HG03354 (cell line): Measurements from ENCODE around the gene RTKN2.

Experiments
- ATAC-seq: cut with Tn5 transposase; IDR thresholded peaks from one replicate; pipeline ENCODE4 v1.9.1; 2021; ENCODE audit warnings: mild to moderate bottlenecking; ENCODE audit not compliant: unreplicated experiment, poor library complexity, severe bottlenecking

Gene RTKN2

DNA sequence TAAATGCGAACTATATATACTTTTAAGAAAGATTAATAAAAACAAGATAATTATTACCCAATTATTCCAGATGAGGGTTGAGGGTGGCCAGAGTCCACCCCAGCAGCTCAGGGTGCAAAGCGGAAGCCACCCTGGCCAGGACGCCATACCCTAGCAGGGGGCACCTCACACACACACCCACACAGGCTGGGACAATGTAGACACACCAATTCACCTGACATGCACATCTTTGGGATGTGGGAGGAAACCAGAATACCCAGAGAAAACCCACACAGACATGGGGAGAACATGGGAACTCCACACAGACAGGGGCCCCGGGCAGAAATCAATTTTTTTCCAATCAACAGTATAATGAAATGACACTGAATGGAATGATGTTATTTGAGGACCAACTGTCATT lies 86.0 kb downstream of the RTKN2 start:
- ATAC-seq: no peak

GRCh38 chr10:62182171-62182570 lies 86.5 kb downstream of the RTKN2 start:
- no peak for ATAC-seq

- ATAC-seq: no peak
Measured at GRCh38 chr10:62180677-62181076, 88.0 kb downstream of the RTKN2 start.

DNA sequence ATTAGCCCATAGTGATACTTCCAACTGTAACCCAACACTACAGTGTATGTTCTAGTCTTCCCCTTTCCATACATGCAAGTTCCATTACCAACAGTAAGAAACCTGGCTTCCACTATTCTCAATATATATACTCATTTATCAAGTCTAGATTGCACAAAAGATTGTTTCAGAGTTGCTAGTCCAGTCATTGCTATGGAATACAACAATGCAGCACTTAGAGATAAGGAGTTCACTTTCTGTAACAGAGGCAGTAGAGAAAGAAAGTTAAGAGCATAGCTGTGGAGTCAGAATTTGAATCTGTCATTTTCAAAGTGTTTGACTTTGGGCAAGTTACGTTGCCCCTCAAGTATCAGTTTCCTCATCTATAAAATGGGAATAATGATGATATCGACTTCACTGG lies 90.1 kb downstream of the RTKN2 start:
- no peak for ATAC-seq

- ATAC-seq: no peak
Measured at GRCh38 chr10:62177111-62177510, 91.5 kb downstream of the RTKN2 start.

GRCh38 chr10:62175251-62175650 lies 93.4 kb downstream of the RTKN2 start:
- ATAC-seq: no peak

DNA sequence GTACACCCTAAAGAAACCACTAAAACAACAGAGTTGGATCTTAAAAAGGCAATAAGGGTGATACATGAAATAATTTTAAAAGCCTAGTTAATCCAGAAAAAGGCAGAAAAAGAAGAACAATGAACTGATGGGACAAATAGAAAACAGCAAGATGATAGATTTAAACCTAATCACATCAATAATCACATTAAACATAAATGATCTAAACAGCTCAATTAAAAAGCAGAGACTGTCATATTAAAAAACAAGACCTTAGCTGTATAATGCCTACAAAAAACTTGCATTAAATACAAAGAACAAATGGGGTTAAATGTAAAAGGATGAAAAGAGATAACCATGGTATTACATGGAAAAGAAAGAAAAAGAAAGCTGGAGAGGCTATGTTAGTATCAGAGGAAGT lies 96.2 kb downstream of the RTKN2 start:
- ATAC-seq: no peak

DNA sequence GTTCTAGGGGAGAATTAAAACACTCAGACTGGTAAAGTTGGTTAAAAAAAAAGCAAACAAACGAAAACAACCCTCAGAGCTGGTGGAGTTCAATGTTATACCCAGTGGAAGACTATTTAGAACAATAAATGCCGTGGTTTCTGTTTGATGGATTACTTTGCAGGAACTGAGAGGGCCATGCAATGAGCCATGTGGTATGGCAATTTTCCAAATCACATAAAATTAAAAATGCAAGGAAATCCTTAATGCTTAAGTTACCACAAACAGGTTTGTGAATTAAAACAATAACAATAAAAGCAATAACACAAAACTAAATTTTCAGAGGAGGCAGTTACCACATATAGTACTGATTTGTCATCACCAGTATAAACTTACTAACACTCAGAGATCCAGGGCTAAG lies 96.9 kb downstream of the RTKN2 start:
- no peak for ATAC-seq

DNA sequence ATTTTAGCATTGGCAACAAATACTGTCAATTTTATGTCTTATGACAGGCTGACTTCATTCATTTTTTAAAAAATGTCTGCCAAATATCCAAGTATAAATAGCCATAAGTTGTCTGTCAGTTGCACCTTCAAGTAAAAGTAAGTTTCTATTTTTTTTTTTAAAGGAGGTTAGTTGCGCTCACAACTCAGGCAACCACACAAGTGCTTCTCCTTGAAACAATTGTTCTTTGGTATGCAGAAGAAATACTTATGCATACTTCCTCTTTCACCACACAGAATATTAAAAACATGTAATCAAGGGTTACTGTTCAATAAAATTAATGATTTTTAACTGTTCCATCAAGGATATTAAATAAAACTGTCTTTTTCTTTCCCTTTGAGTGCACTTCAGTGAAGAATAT lies 97.9 kb downstream of the RTKN2 start:
- no peak for ATAC-seq

DNA sequence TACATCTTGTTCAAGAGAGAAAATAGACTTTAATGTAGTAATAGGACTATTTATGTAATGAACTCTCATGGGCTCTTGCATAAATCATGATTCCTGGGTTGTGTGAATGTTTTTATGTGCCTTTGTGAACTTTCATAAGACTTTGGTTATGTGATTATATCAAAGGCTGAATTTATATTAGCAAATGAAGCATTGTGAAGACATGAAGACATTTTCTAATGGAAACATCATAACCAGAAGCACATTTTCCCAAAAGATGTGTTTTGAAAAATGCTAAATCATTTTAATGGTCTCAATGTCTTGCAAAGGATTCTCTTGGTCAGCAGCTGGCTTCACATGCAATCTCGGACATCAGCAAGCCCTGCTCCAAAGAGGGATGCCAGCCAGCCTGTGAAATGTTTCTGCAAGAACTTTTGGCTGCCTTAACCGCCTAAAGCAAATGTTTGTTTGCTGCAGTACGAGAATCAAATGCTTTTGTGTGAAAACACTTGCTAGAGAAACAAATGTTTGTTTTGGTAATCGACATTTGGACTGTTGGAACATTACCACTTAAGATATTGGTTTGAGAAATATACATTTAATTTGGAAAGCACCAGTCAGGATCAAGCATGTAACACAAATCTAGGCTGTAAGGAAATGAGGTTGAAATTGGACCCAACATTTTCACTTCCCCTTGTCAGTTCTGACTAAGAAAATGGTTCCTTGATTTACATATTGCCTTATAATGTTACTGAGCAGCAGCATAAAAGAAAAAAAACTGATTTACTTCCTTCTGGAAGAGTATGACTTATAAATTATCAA lies 102.1 kb downstream of the RTKN2 start:
- peak; percentile 99 for ATAC-seq

- ATAC-seq: no peak
Measured at GRCh38 chr10:62165803-62166202, 102.8 kb downstream of the RTKN2 start.

DNA sequence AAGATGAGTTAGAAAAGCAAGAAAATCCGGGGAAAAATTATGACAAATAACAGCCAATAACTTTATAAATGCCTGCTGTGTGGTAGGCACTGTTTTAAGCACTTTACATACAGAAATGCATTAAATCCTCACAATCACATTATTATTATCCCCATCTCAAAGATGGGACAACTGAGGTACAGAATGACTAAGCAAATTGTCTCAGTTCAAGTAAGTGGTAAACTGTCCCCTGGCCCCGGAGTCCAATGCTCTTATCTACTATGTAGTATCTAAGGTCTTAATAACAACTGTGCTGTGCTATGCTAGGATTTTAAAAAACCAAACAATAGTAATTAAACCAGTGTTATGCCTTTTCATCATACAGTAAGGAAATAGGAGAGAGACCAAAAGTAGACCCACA lies 105.6 kb downstream of the RTKN2 start:
- ATAC-seq: no peak

DNA sequence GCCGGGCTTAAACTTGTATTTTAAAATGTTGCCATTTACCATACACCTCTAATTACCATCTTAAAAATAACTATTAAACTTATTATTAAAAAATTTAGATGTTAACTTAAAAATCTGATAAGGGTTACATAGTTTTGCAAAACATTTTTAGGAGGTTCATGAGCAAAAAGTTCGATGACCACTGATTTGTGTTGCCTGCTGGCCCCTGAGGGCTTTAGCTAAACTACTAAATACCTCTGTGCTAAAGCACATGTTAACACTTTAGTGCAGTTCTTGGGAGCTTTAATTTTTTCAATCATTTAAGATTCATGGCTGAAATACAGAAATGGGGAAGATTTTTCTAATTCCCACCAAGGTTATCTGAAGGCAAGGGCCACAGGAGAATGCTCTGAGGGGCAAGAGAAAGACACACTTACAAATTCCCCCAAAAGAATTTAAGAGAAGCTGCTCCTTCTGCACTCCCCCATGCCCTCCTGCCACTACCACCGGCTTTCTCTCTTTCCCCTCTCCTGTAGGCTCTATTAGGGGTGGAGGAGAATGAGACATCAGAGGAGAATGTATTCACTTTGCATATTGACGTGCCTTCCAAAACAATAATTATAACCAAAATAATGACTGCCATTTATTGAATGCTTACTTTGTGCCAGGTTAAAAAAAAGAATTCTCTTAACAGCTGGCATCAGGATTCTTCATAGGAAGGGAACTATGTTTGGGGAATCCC lies 106.2 kb downstream of the RTKN2 start:
- no peak for ATAC-seq

DNA sequence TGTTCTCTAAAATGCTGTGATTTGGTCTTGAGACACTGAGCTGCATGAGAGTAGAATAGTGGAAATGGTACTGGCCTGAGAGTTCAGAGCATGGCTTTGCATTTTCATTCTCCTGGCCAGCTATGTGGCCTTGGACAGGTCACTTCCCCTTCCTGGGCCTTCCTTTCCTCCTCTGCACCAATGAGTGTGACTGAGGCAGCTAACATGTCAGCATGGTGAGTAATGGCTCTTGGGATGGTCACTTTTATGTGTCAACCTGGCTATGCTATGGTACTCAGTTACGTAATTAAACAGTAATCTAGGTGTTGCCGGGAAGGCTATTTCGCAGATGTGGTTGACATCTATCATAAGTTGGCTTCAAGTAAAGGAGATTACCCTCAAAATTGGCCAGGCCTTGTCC lies 109.3 kb downstream of the RTKN2 start:
- no peak for ATAC-seq

DNA sequence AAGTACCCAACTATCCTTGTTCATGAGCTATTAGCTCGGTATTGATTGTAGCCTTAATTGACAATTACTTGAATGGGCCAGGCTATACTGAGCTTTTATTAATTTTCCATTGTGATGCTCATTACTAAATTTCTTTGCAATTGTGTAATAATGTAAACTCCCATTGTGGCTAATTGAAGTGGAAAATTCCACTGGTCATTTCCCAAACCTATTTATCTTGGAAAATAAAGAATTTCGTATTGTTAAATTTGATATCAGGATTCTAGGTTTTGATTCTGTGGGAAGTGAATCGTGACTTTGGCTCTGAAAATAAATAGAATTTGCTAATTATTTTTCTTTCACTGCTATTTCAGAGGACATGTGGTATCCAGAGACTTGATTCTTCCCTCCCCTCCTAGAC lies 111.0 kb downstream of the RTKN2 start:
- no peak for ATAC-seq

- no peak for ATAC-seq
Measured at GRCh38 chr10:62155054-62155680, 113.5 kb downstream of the RTKN2 start.

DNA sequence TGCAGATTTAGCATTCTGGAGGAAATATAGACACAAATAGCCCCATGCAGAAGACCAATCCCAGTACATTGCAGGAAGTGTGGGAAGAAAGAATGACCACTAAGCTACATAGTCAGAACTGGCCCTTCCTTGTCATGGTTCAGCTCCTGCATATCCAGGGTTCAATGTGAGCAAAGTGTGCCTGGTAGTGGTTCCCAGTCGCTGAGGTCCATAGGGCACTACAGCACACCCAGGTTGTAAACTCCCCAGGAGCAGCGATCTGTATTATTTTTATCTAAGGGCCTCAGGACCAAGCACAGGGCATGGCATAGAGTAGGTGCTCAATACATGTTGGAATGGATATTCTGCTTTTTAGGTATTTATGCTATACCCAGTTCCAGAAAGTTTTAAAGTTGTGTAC lies 114.4 kb downstream of the RTKN2 start:
- no peak for ATAC-seq

- ATAC-seq: no peak
Measured at GRCh38 chr10:62153191-62153590, 115.5 kb downstream of the RTKN2 start.

GRCh38 chr10:62149621-62150020 lies 119.0 kb downstream of the RTKN2 start:
- ATAC-seq: no peak

DNA sequence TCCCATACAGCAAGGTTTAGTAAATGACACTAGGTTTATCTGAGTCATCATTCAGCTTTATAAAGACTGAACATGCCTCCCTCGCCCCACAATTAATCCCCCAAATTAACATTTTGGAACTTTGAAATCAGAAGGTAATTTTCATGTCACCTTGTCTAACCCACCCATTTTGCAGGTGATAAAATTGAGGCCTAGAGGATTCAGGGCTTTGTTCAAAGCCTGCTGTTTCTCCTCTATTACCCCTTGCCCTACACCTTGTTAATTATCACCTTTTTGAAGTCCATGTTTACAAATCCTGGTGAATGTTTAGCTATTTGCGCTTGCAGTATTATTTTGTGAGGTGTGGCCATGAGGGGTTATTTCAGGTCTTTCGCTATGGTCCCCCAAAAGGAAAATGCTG lies 120.5 kb downstream of the RTKN2 start:
- ATAC-seq: no peak

- ATAC-seq: no peak
Measured at GRCh38 chr10:62147425-62147824, 121.2 kb downstream of the RTKN2 start.
